Right ventricle myocardium inferior (tissue), 1 donor: Measurements from ENCODE around the gene IGF2. TPM values are rescaled to one million over a fixed set of nuclear protein-coding genes. Genes with fewer than 3 reads are reported as not detected.
A peak's percentile ranks its signal among the peaks of the same experiment; 100 is the strongest.

Experiments used
- ATAC-seq: fragments of 200-7000 bp; cut with Tn5 transposase; one replicate; pipeline ENCODE4 v1.9.1; 2020; ENCODE audit warnings: mild to moderate bottlenecking, moderate library complexity
- DNase-seq: peaks from one replicate; pipeline ENCODE4 v3.0.0; 2021; ENCODE audit errors: missing footprints
- intact Hi-C: fragments of 100-400 bp; cut with DNase I; formaldehyde crosslinking; loops from one replicate; pipeline ENCODE4 v1.11.0; 2022
- total RNA-seq: library from RNA; stranded (reverse); fragmentation: NEBNext Ultra II Directional; extraction: Animal tissue kit (Norgen Biotek cat#: 25700); gene quantifications from one replicate; pipeline ENCODE4 v1.2.1, GENCODE V29; 2021
- donor health status: DM: no; HTN: yes; CAD: no; lungs with severe emphysema.

The IGF2 gene
- total RNA-seq, 1 donor from 2014 or later: 80.9 TPM

GRCh38 chr11:2157294-2158040, 18.3 kb upstream of the IGF2 start:
- intact Hi-C loops: loop anchor here (2.0 kb wide), 2 partner anchors 465 to 505 kb away; no protein-coding TSS in a partner anchor
- DNase-seq (no peak), ATAC-seq (no peak)

GRCh38 chr11:2156416-2157182, 17.4 kb upstream of the IGF2 start:
- ATAC-seq (peak; percentile 54), DNase-seq (no peak)
- intact Hi-C loops: loop anchor here (2.0 kb wide), 2 partner anchors 464 to 504 kb away; no protein-coding TSS in a partner anchor

DNA sequence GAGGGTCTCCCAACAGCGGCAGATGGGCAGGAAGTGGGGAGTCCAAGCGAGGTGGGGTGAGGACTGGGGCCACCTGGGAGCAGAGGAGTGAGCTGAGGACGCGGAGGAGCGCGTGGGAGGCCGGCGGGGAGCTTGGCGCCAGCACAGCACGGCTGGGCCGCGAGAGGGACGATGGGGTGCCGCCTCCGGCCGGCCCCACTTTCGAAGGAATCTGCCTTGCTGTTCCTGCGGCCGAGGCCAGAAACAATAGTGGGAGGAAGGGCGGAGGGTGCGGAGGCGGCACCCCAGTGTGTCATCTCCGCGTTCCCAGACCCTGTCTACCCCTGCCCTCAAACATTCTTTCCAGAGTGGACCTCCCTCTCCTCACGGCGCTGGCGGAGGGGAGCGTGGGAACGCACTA, 16.3 kb upstream of the IGF2 start:
- intact Hi-C loops: no loop called here
- DNase-seq: no peak

GRCh38 chr11:2154889-2155288, 15.7 kb upstream of the IGF2 start:
- intact Hi-C loops: no loop called here
- no peak for ATAC-seq

More for the DNA sequence above, 16.3 kb upstream of the IGF2 start:
- no peak for ATAC-seq

DNA sequence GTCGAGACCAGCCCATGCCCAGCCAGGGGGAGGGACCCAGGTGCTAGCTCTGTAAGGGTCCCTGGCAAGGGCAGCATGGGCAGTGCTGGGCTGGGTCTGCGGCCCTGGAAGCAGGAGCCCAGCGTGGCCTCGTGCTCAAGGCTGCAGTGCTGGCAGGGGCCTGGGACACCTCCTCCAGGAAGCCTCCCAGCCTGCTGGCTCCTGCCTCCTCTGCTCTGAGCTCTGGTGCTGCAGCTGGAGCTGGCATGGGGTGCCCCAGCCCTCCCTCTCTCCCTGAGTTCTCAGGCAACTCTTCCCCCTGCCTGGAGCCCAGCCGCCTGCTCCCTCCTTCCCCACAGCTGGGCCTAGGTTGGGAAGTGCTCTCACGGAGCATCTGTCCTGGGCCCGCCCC, 15.0 kb upstream of the IGF2 start:
- no peak for DNase-seq
- ATAC-seq: no peak
- intact Hi-C loops: no loop called here

More at GRCh38 chr11:2154889-2155288, 15.7 kb upstream of the IGF2 start:
- DNase-seq: no peak

DNA sequence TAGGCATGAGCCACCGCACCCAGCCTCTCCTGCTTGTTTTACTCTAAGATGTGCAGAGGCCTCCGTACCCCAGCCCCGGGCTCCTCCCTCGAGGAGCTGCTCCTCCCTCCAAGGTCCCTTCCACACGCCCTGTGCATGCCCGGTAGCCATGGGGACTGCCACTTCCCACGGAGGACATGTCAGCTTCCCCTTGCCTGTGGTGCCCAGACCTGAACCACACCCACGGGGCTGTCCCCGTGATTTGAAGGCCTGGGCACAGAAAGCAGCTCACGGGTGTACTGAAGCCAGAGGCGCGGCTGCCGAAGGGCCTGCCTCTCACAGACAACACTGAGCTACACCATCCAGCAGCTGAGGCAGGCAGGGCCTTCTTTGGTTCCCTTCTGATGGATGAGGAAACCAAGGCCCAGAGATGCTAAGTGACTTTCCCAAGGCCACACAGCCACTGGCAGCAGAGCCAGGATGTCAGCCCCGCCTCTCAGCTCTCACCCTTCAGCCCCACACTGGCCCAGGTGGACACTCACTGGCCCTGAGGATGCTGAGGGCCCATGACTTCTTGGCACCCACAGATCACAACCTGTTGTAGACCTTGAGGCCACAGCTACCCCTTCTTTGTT, 14.5 kb upstream of the IGF2 start:
- DNase-seq (no peak), ATAC-seq (no peak)
- intact Hi-C loops: no loop called here

GRCh38 chr11:2151500-2152257, 12.5 kb upstream of the IGF2 start:
- intact Hi-C loops: loop anchor here (1.0 to 2.0 kb wide), 2 partner anchors 269 to 314 kb away; no protein-coding TSS in a partner anchor
- DNase-seq (no peak), ATAC-seq (peak; percentile 53)

GRCh38 chr11:2149864-2150847, 11.0 kb upstream of the IGF2 start:
- intact Hi-C loops: loop anchor here (2.0 kb wide), 1 partner anchor 267 kb away; no protein-coding TSS in a partner anchor
- no peak for ATAC-seq
- no peak for DNase-seq

- ATAC-seq: no peak
- intact Hi-C loops: no loop called here
Measured at GRCh38 chr11:2149460-2149859, 10.3 kb upstream of the IGF2 start.

GRCh38 chr11:2148595-2148994, 9.4 kb upstream of the IGF2 start:
- peak; percentile 3 for DNase-seq
- intact Hi-C loops: no loop called here
- no peak for ATAC-seq

More at GRCh38 chr11:2149460-2149859, 10.3 kb upstream of the IGF2 start:
- DNase-seq: peak; percentile 63

DNA sequence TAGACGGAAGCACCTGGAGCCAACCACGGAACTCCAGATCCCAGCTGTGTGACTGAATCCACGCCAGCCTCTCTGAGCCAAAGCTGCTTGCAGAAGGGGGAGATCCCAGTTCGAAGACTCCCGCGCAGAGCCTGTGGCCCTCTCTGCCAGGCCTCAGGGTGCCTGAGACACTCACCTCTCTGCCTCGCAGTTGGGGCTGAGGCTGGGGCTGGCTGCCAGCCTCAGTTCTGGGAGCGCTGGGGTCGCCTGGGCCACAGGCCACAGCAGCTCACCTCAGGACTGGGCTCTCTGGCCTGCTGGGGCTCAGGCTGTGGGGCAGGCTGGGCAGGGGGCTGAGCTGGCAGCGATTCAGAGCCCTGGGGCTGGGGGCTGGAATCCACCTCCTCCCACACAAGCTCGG, 8.2 kb upstream of the IGF2 start:
- intact Hi-C loops: no loop called here
- ATAC-seq (no peak), DNase-seq (peak; percentile 25)

DNA sequence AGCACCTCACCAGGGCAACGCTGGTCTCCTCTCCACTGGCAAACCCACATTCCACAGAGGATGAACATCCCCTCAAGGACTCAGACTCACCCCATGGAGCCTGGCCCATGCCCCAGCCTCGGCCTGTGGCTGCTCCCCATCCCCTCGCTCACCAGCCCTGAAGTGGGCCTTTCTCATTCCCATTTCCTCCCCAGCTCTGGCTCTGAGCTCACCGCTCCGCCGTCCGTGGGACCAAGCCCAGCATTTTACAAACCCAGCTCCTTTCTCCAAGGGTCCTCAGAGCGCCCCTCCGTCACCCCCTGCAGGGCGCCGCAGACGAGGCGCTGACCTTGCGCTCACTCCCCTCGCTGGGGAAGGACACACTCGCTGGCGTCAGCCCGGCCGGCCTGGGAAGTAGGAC, 6.9 kb upstream of the IGF2 start:
- ATAC-seq: no peak
- DNase-seq: peak; percentile 64
- intact Hi-C loops: no loop called here

DNA sequence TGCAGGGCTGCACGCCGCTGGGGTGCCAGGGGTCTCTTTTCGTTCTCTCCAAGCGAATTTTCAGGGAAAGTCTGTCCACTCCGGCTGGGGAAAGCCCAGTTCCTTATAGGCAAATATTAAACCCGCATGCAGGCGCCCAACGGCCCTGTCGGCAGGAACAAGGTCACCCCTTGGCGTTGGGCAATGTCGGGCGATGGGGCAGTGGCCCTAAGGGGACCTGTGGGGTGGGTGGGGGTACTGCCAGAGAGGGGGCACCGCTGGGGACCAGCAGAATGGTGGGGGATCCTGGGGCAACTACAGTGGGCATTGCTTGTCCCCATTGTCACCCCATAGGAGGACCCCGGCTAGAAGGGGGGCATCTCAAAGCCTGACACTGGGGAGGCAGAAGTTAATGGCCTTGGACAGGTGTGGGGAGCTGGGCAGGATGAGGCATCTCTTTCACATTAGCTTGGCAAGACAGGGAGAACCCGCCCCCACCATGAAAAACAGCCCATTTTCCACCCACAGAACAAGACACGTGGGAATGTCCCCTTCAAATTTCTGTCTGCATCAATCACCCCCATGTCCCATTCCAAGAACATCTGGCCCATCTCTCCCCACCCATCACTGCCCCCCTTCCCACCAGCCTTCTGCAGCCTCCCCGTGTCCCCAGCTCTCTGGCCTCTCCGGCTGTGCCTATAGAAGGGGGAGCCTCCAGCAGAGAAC, 5.5 kb upstream of the IGF2 start:
- DNase-seq: peak; percentile 56
- intact Hi-C loops: no loop called here
- no peak for ATAC-seq

DNA sequence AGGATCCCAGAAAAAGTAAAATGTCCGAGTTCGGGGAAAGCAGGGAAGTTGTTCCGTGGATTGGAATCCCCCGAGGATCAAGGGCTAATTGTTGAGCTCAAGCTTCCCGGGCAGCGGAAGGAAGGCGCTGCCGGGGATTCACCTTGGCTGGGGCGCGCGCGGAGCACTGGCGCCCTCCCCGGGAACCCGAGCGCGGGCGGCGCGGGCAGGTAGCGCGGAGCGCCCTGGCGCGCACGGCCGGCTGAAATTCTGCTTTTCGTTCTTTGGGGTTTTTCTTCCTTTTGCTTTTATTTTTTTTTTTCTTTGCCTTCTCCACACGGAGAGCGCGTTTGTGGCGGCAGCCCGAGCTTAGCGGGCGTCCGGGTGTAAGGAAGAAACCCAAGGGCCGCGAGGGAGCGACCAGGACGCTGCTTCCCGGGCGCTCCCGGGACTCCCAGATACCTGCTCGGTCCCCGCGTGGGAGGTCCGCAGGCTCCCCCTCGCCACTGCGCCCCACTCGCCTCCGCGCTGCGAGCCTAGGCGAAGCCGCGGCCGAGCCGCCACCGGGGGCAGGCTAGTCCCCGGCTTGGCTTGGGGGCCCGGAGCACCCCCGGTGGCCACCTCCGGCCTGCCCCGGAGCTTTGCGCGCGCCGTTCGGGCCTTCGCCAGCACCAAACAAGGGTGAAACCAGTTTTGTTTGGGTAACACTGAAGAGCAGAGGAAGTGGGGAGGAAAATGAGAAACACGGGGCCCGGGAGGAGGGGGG, 4.8 kb upstream of the IGF2 start:
- intact Hi-C loops: no loop called here
- DNase-seq: peak; percentile 55
- ATAC-seq: no peak

GRCh38 chr11:2143477-2143798, 4.2 kb upstream of the IGF2 start:
- intact Hi-C loops: no loop called here

GRCh38 chr11:2142762-2143202, 3.6 kb upstream of the IGF2 start:
- intact Hi-C loops: no loop called here
- no peak for ATAC-seq
- DNase-seq: no peak

More at GRCh38 chr11:2143477-2143798, 4.2 kb upstream of the IGF2 start:
- no peak for ATAC-seq
- no peak for DNase-seq
